ENCODE results near the gene RMC1. TPM values are rescaled to one million over a fixed set of nuclear protein-coding genes. Genes with fewer than 3 reads are reported as not detected.

The RMC1 gene
- total and polyA plus RNA-seq, 4 donors: 22.5 to 35.4 (median 27.2) TPM

GRCh38 chr18:23568281-23569138 is 65.2 kb downstream of the RMC1 start:
- no peak overlapping the region for H3K27ac ChIP-seq (ENCODE audit: low read depth, low read length)
- WGBS (ENCODE audit: insufficient coverage): 100% methylated on average over 2 of the region's 7 CpGs

GRCh38 chr18:23569299-23570063 is 66.2 kb downstream of the RMC1 start:
- no peaks in the 10 kb centered on the region for H3K9me3 ChIP-seq (ENCODE audit: control insufficient read depth, insufficient read depth, low read length)
- DNase-seq (ENCODE audit: low read depth in 4 of 6, low spot score in 6 of 6): no peak
- H3K27ac ChIP-seq (ENCODE audit: low read depth, low read length): no peak overlapping the region
- no peaks in the 10 kb centered on the region for H3K4me1 ChIP-seq (ENCODE audit: control insufficient read depth, insufficient read depth, low read length)
- H3K36me3 ChIP-seq (ENCODE audit: control insufficient read depth, insufficient read depth, low read length): peaks cover 9% of the 10 kb centered on the region
- no peak overlapping the region for H3K4me3 ChIP-seq (ENCODE audit: low read depth, low read length)
- 100% methylated on average over 1 of the region's 5 CpGs for WGBS (ENCODE audit: insufficient coverage)
- H3K27me3 ChIP-seq (ENCODE audit: control insufficient read depth, insufficient read depth, low read length): no peaks in the 10 kb centered on the region

More at GRCh38 chr18:23568281-23569138, 65.2 kb downstream of the RMC1 start:
- Histone ChIP-seq H3K4me3 (ENCODE audit: low read depth, low read length) (no peak overlapping the region), H3K9me3 (ENCODE audit: control insufficient read depth, insufficient read depth, low read length) (no peaks in the 10 kb centered on the region), H3K36me3 (ENCODE audit: control insufficient read depth, insufficient read depth, low read length) (peaks cover 15% of the 10 kb centered on the region), H3K27me3 (ENCODE audit: control insufficient read depth, insufficient read depth, low read length) (no peaks in the 10 kb centered on the region), H3K4me1 (ENCODE audit: control insufficient read depth, insufficient read depth, low read length) (no peaks in the 10 kb centered on the region)
- no peak for DNase-seq (ENCODE audit: low read depth in 4 of 6, low spot score in 6 of 6)

- 63% methylated on average over 2 of the region's 3 CpGs for WGBS (ENCODE audit: insufficient coverage)
- Histone ChIP-seq H3K9me3 (ENCODE audit: control insufficient read depth, insufficient read depth, low read length) (no peaks in the 10 kb centered on the region), H3K27ac (ENCODE audit: low read depth, low read length) (no peak overlapping the region), H3K4me1 (ENCODE audit: control insufficient read depth, insufficient read depth, low read length) (no peaks in the 10 kb centered on the region), H3K4me3 (ENCODE audit: low read depth, low read length) (no peak overlapping the region), H3K36me3 (ENCODE audit: control insufficient read depth, insufficient read depth, low read length) (peaks cover 6% of the 10 kb centered on the region), H3K27me3 (ENCODE audit: control insufficient read depth, insufficient read depth, low read length) (no peaks in the 10 kb centered on the region)
- DNase-seq (ENCODE audit: low read depth in 4 of 6, low spot score in 6 of 6): no peak
These were observed 67.7 kb downstream of the RMC1 start for GRCh38 chr18:23570912-23571504.

- Histone ChIP-seq H3K4me3 (ENCODE audit: low read depth, low read length) (no peak overlapping the region), H3K36me3 (ENCODE audit: control insufficient read depth, insufficient read depth, low read length) (peaks cover 4% of the 10 kb centered on the region), H3K27me3 (ENCODE audit: control insufficient read depth, insufficient read depth, low read length) (no peaks in the 10 kb centered on the region), H3K27ac (ENCODE audit: low read depth, low read length) (no peak overlapping the region), H3K4me1 (ENCODE audit: control insufficient read depth, insufficient read depth, low read length) (no peaks in the 10 kb centered on the region), H3K9me3 (ENCODE audit: control insufficient read depth, insufficient read depth, low read length) (no peaks in the 10 kb centered on the region)
- DNase-seq (ENCODE audit: low read depth in 4 of 6, low spot score in 6 of 6): no peak
- WGBS (ENCODE audit: insufficient coverage): 83% methylated on average over 1 of the region's 2 CpGs
These were observed 68.7 kb downstream of the RMC1 start for GRCh38 chr18:23572012-23572411.

- H3K4me3 ChIP-seq (ENCODE audit: low read depth, low read length): no peak overlapping the region
- peaks cover 4% of the 10 kb centered on the region for H3K36me3 ChIP-seq (ENCODE audit: control insufficient read depth, insufficient read depth, low read length)
- H3K27ac ChIP-seq (ENCODE audit: low read depth, low read length): no peak overlapping the region
- H3K4me1 ChIP-seq (ENCODE audit: control insufficient read depth, insufficient read depth, low read length): no peaks in the 10 kb centered on the region
- WGBS (ENCODE audit: insufficient coverage): 90% methylated on average over 4 of the region's 5 CpGs
- H3K9me3 ChIP-seq (ENCODE audit: control insufficient read depth, insufficient read depth, low read length): no peaks in the 10 kb centered on the region
- no peaks in the 10 kb centered on the region for H3K27me3 ChIP-seq (ENCODE audit: control insufficient read depth, insufficient read depth, low read length)
- no peak for DNase-seq (ENCODE audit: low read depth in 4 of 6, low spot score in 6 of 6)
These were observed 69.3 kb downstream of the RMC1 start for GRCh38 chr18:23572570-23572969.

GRCh38 chr18:23573020-23573419 is 69.7 kb downstream of the RMC1 start:
- no peak for DNase-seq (ENCODE audit: low read depth in 4 of 6, low spot score in 6 of 6)
- H3K27ac ChIP-seq (ENCODE audit: low read depth, low read length): no peak overlapping the region
- H3K4me1 ChIP-seq (ENCODE audit: control insufficient read depth, insufficient read depth, low read length): no peaks in the 10 kb centered on the region
- no peak overlapping the region for H3K4me3 ChIP-seq (ENCODE audit: low read depth, low read length)
- no peaks in the 10 kb centered on the region for H3K9me3 ChIP-seq (ENCODE audit: control insufficient read depth, insufficient read depth, low read length)
- H3K27me3 ChIP-seq (ENCODE audit: control insufficient read depth, insufficient read depth, low read length): no peaks in the 10 kb centered on the region
- WGBS (ENCODE audit: insufficient coverage): no CpG with 5 or more reads among the region's 4 CpGs
- peaks cover 4% of the 10 kb centered on the region for H3K36me3 ChIP-seq (ENCODE audit: control insufficient read depth, insufficient read depth, low read length)

- H3K4me1 ChIP-seq (ENCODE audit: control insufficient read depth, insufficient read depth, low read length): no peaks in the 10 kb centered on the region
- H3K27me3 ChIP-seq (ENCODE audit: control insufficient read depth, insufficient read depth, low read length): no peaks in the 10 kb centered on the region
- no peaks in the 10 kb centered on the region for H3K9me3 ChIP-seq (ENCODE audit: control insufficient read depth, insufficient read depth, low read length)
- H3K4me3 ChIP-seq (ENCODE audit: low read depth, low read length): no peak overlapping the region
- WGBS (ENCODE audit: insufficient coverage): 65% methylated on average over 2 of the region's 6 CpGs
- no peak for DNase-seq (ENCODE audit: low read depth in 4 of 6, low spot score in 6 of 6)
- H3K36me3 ChIP-seq (ENCODE audit: control insufficient read depth, insufficient read depth, low read length): peaks cover 7% of the 10 kb centered on the region
- no peak overlapping the region for H3K27ac ChIP-seq (ENCODE audit: low read depth, low read length)
These were observed 70.5 kb downstream of the RMC1 start for GRCh38 chr18:23573626-23574431.

GRCh38 chr18:23574611-23575308 is 71.4 kb downstream of the RMC1 start:
- no peaks in the 10 kb centered on the region for H3K27me3 ChIP-seq (ENCODE audit: control insufficient read depth, insufficient read depth, low read length)
- H3K36me3 ChIP-seq (ENCODE audit: control insufficient read depth, insufficient read depth, low read length): peaks cover 7% of the 10 kb centered on the region
- no peaks in the 10 kb centered on the region for H3K4me1 ChIP-seq (ENCODE audit: control insufficient read depth, insufficient read depth, low read length)
- no peak overlapping the region for H3K27ac ChIP-seq (ENCODE audit: low read depth, low read length)
- H3K4me3 ChIP-seq (ENCODE audit: low read depth, low read length): no peak overlapping the region
- WGBS (ENCODE audit: insufficient coverage): no CpG with 5 or more reads among the region's 5 CpGs
- H3K9me3 ChIP-seq (ENCODE audit: control insufficient read depth, insufficient read depth, low read length): no peaks in the 10 kb centered on the region
- DNase-seq (ENCODE audit: low read depth in 4 of 6, low spot score in 6 of 6): no peak

GRCh38 chr18:23575309-23575651 is 72.0 kb downstream of the RMC1 start:
- Histone ChIP-seq H3K27me3 (ENCODE audit: control insufficient read depth, insufficient read depth, low read length) (no peaks in the 10 kb centered on the region), H3K36me3 (ENCODE audit: control insufficient read depth, insufficient read depth, low read length) (peaks cover 7% of the 10 kb centered on the region), H3K4me1 (ENCODE audit: control insufficient read depth, insufficient read depth, low read length) (no peaks in the 10 kb centered on the region), H3K4me3 (ENCODE audit: low read depth, low read length) (no peak overlapping the region), H3K27ac (ENCODE audit: low read depth, low read length) (no peak overlapping the region), H3K9me3 (ENCODE audit: control insufficient read depth, insufficient read depth, low read length) (no peaks in the 10 kb centered on the region)
- WGBS (ENCODE audit: insufficient coverage): 89% methylated on average over 3 of the region's 7 CpGs
- no peak for DNase-seq (ENCODE audit: low read depth in 4 of 6, low spot score in 6 of 6)
